ENCODE results near the gene GFRAL.

DNA sequence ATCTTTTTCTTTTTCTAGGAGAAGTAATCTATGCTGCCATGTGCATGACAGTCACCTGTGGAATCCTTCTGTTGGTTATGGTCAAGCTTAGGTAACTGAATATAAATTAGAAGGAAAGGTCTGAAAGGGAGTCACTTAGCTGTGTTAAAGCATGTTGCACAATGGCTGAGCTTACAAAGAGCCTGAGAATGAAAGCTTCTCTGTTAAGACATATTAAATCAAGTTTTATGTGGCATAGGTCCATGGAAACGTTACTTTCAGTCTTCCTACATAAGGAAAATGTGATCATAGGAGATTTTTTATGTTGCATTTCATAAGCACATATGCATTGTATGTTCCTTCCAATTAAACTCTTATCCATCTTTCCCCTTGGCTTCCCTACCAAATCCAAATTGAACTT lies 72.1 kb downstream of the GFRAL start:
- TF ChIP-seq POLR2AphosphoS5 (IDR thresholded peaks at IDR 0.05) (no peak), POLR2A (IDR thresholded peaks at IDR 0.05) (no peak), EP300 (IDR thresholded peaks at IDR 0.05) (no peak)
- TF ChIP-seq, protein P1, sequence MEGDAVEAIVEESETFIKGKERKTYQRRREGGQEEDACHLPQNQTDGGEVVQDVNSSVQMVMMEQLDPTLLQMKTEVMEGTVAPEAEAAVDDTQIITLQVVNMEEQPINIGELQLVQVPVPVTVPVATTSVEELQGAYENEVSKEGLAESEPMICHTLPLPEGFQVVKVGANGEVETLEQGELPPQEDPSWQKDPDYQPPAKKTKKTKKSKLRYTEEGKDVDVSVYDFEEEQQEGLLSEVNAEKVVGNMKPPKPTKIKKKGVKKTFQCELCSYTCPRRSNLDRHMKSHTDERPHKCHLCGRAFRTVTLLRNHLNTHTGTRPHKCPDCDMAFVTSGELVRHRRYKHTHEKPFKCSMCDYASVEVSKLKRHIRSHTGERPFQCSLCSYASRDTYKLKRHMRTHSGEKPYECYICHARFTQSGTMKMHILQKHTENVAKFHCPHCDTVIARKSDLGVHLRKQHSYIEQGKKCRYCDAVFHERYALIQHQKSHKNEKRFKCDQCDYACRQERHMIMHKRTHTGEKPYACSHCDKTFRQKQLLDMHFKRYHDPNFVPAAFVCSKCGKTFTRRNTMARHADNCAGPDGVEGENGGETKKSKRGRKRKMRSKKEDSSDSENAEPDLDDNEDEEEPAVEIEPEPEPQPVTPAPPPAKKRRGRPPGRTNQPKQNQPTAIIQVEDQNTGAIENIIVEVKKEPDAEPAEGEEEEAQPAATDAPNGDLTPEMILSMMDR (IDR thresholded peaks at IDR 0.05) = no peak
